Vagina (tissue), 2 donors: ENCODE data around the gene BLM. TPM values are rescaled to one million over a fixed set of nuclear protein-coding genes. Genes with fewer than 3 reads are reported as not detected.

Source experiments
- DNase-seq, 2 donors: peaks; one replicate each; pipeline ENCODE4 v3.0.0-alpha.2; 2017; ENCODE audit errors: extremely low spot score in 2 of 2
- H3K27ac ChIP-seq: fragments of 200-600 bp; sonication (generic); one replicate; pipeline ENCODE4 v1.5.1; 2019
- H3K27me3 ChIP-seq: fragments of 200-600 bp; sonication (generic); one replicate; pipeline ENCODE4 v1.5.1; 2019
- H3K36me3 ChIP-seq, 2 donors: fragments of 200-600 bp; sonication (generic); one replicate each; pipeline ENCODE4 v1.5.1; 2017 to 2019
- H3K4me1 ChIP-seq: fragments of 200-600 bp; sonication (generic); one replicate; pipeline ENCODE4 v1.5.1; 2019
- H3K4me3 ChIP-seq, 2 donors: fragments of 200-600 bp; sonication (generic); 1 replicate in 1 of 2; 2 replicates in 1 of 2; pipeline ENCODE4 v1.5.1; 2016 to 2019
- H3K9me3 ChIP-seq: fragments of 200-600 bp; sonication (generic); one replicate; pipeline ENCODE4 v1.5.1; 2019
- CTCF ChIP-seq, 3 experiments: fragments of 450-650 bp in 2 of 3; fragments of 200-600 bp in 1 of 3; sonication (generic) in 1 of 3; IDR thresholded peaks; one replicate each; pipeline ENCODE4 v1.5.1; 2017 to 2019; ENCODE audit warnings: antibody characterized with exemption in 3 of 3, mild to moderate bottlenecking in 2 of 3, moderate library complexity in 2 of 3
- POLR2A ChIP-seq, 2 donors: fragments of 450-650 bp; IDR thresholded peaks; one replicate each; pipeline ENCODE4 v1.6.1; 2017; ENCODE audit warnings: antibody characterized with exemption in 2 of 2, mild to moderate bottlenecking in 2 of 2, moderate library complexity in 2 of 2
- POLR2AphosphoS5 ChIP-seq, 2 donors: sonication (generic); formaldehyde crosslinking; IDR thresholded peaks; one replicate each; pipeline ENCODE4 v1.9.0; 2017; ENCODE audit warnings: antibody characterized with exemption in 2 of 2, mild to moderate bottlenecking in 2 of 2, low read depth in 1 of 2; ENCODE audit not compliant: insufficient read depth in 1 of 2
- intact Hi-C: fragments of 100-400 bp; cut with DNase I; formaldehyde crosslinking; loops from one replicate; pipeline ENCODE4 v1.15.1; 2023
- total RNA-seq: library from RNA; depleted of rRNA; stranded (reverse); fragments of >200 nt; gene quantifications from one replicate; pipeline ENCODE4 v1.2.3, GENCODE V29; 2016

Gene BLM
- total RNA-seq, 1 donor from 2014 or later, result 1.7 TPM

GRCh38 chr15:90749754-90750153 lies 32.6 kb downstream of the BLM start:
- H3K9me3 ChIP-seq, result no peaks in the 10 kb centered on the region
- intact Hi-C loops, result no loop called here
- no peak overlapping the region for H3K27ac ChIP-seq

GRCh38 chr15:90750186-90750585 lies 33.0 kb downstream of the BLM start:
- no peaks in the 10 kb centered on the region for H3K4me1 ChIP-seq
- H3K36me3 ChIP-seq, result no peaks in the 10 kb centered on the region
- no peak overlapping the region for H3K27ac ChIP-seq
- DNase-seq, result no peak
- intact Hi-C loops, result no loop called here
- H3K9me3 ChIP-seq, result no peaks in the 10 kb centered on the region
- H3K4me3 ChIP-seq, result no peak overlapping the region
- no peak for TF ChIP-seq CTCF (IDR thresholded peaks at IDR 0.05)
- no peak for TF ChIP-seq POLR2AphosphoS5 (IDR thresholded peaks at IDR 0.05; ENCODE audit: insufficient read depth in 1 of 2, low read depth in 1 of 2)
- TF ChIP-seq POLR2A (IDR thresholded peaks at IDR 0.05), result no peak
- no peaks in the 10 kb centered on the region for H3K27me3 ChIP-seq

More at GRCh38 chr15:90749754-90750153, 32.6 kb downstream of the BLM start:
- H3K27me3 ChIP-seq, result no peaks in the 10 kb centered on the region
- no peak for DNase-seq
- TF ChIP-seq CTCF (IDR thresholded peaks at IDR 0.05), result no peak
- no peak for TF ChIP-seq POLR2AphosphoS5 (IDR thresholded peaks at IDR 0.05; ENCODE audit: insufficient read depth in 1 of 2, low read depth in 1 of 2)
- TF ChIP-seq POLR2A (IDR thresholded peaks at IDR 0.05), result no peak
- no peaks in the 10 kb centered on the region for H3K36me3 ChIP-seq
- no peaks in the 10 kb centered on the region for H3K4me1 ChIP-seq
- H3K4me3 ChIP-seq, result no peak overlapping the region

GRCh38 chr15:90751300-90751825 lies 34.2 kb downstream of the BLM start:
- Histone ChIP-seq H3K4me1 (no peaks in the 10 kb centered on the region), H3K4me3 (no peak overlapping the region), H3K27me3 (no peaks in the 10 kb centered on the region), H3K9me3 (no peaks in the 10 kb centered on the region), H3K27ac (no peak overlapping the region), H3K36me3 (no peaks in the 10 kb centered on the region)
- intact Hi-C loops, result no loop called here
- TF ChIP-seq CTCF (IDR thresholded peaks at IDR 0.05) (no peak), POLR2AphosphoS5 (IDR thresholded peaks at IDR 0.05; ENCODE audit: insufficient read depth in 1 of 2, low read depth in 1 of 2) (no peak), POLR2A (IDR thresholded peaks at IDR 0.05) (no peak)
- DNase-seq, result no peak

GRCh38 chr15:90756916-90757315 lies 39.8 kb downstream of the BLM start:
- Histone ChIP-seq H3K36me3 (no peaks in the 10 kb centered on the region), H3K9me3 (no peaks in the 10 kb centered on the region), H3K27ac (no peak overlapping the region), H3K27me3 (no peaks in the 10 kb centered on the region), H3K4me3 (no peak overlapping the region), H3K4me1 (no peaks in the 10 kb centered on the region)
- DNase-seq, result no peak
- TF ChIP-seq POLR2A (IDR thresholded peaks at IDR 0.05) (no peak), POLR2AphosphoS5 (IDR thresholded peaks at IDR 0.05; ENCODE audit: insufficient read depth in 1 of 2, low read depth in 1 of 2) (no peak), CTCF (IDR thresholded peaks at IDR 0.05) (no peak)
- intact Hi-C loops, result no loop called here

GRCh38 chr15:90757461-90757860 lies 40.3 kb downstream of the BLM start:
- intact Hi-C loops, result no loop called here

More at GRCh38 chr15:90757461-90757860, 40.3 kb downstream of the BLM start:
- H3K4me1 ChIP-seq, result peaks cover 3% of the 10 kb centered on the region
- no peak overlapping the region for H3K27ac ChIP-seq
- DNase-seq, result no peak
- no peak overlapping the region for H3K4me3 ChIP-seq
- no peaks in the 10 kb centered on the region for H3K36me3 ChIP-seq
- H3K9me3 ChIP-seq, result no peaks in the 10 kb centered on the region
- no peaks in the 10 kb centered on the region for H3K27me3 ChIP-seq
- TF ChIP-seq POLR2A (IDR thresholded peaks at IDR 0.05) (no peak), CTCF (IDR thresholded peaks at IDR 0.05) (no peak), POLR2AphosphoS5 (IDR thresholded peaks at IDR 0.05; ENCODE audit: insufficient read depth in 1 of 2, low read depth in 1 of 2) (no peak)
